Measurements from ENCODE around the gene AQP2.

- TF ChIP-seq CTCF (conservative IDR thresholded peaks at IDR 0.05; ENCODE audit: low read length) = no peak
- TF ChIP-seq EZH2phosphoT487 (IDR thresholded peaks at IDR 0.05; ENCODE audit: borderline replicate concordance) = no peak
Observed at GRCh38 chr12:49969651-49970429, 19.3 kb downstream of the AQP2 start.
